Liver (tissue), 9 donors: ENCODE data around the gene SLC25A33. TPM values are rescaled to one million over a fixed set of nuclear protein-coding genes. Genes with fewer than 3 reads are reported as not detected.

Source experiments
- DNase-seq: peaks from one replicate; pipeline ENCODE4 v3.0.0-alpha.2; 2017; ENCODE audit warnings: low spot score
- H3K27ac ChIP-seq, 2 donors: one replicate each; pipeline ENCODE4 v1.7.0; 2013; ENCODE audit warnings: inconsistent platforms in 2 of 2, low read length in 2 of 2, control low read depth in 1 of 2, low read depth in 1 of 2, mild to moderate bottlenecking in 1 of 2
- H3K27me3 ChIP-seq, 4 donors: one replicate each; pipeline versions ENCODE4 v1.6.1 to v1.7.0; 2013; ENCODE audit warnings: low read length in 3 of 4, inconsistent platforms in 1 of 4, mild to moderate bottlenecking in 1 of 4, moderate library complexity in 1 of 4; ENCODE audit not compliant: control insufficient read depth in 4 of 4, insufficient read depth in 4 of 4
- H3K36me3 ChIP-seq, 4 donors: one replicate each; pipeline versions ENCODE4 v1.6.1 to v1.7.0; 2013; ENCODE audit warnings: low read length in 3 of 4, mild to moderate bottlenecking in 3 of 4, low read depth in 1 of 4, moderate library complexity in 1 of 4; ENCODE audit not compliant: control insufficient read depth in 4 of 4, insufficient read depth in 3 of 4
- H3K4me1 ChIP-seq, 4 donors: one replicate each; pipeline versions ENCODE4 v1.6.1 to v1.7.0; 2013; ENCODE audit warnings: low read length in 3 of 4, mild to moderate bottlenecking in 3 of 4, moderate library complexity in 1 of 4; ENCODE audit not compliant: control insufficient read depth in 4 of 4, insufficient read depth in 4 of 4
- H3K4me3 ChIP-seq, 3 donors: one replicate each; pipeline versions ENCODE4 v1.6.1 to v1.7.0; 2013; ENCODE audit warnings: low read length in 3 of 3, control low read depth in 1 of 3, low read depth in 1 of 3, mild to moderate bottlenecking in 1 of 3
- H3K9ac ChIP-seq, 2 donors: one replicate each; pipeline ENCODE4 v1.7.0; 2013; ENCODE audit warnings: low read length in 2 of 2, mild to moderate bottlenecking in 2 of 2, moderate library complexity in 2 of 2, control low read depth in 1 of 2, low read depth in 1 of 2
- H3K9me3 ChIP-seq, 4 donors: one replicate each; pipeline versions ENCODE4 v1.6.1 to v1.7.0; 2013; ENCODE audit warnings: low read length in 3 of 4; ENCODE audit not compliant: control insufficient read depth in 4 of 4
- CTCF ChIP-seq: fragments of 150-350 bp; IDR thresholded peaks from 2 replicates; pipeline ENCODE4 v1.5.1; 2017; ENCODE audit warnings: improper control_type of control experiment, low read depth, low read length; ENCODE audit not compliant: missing input control
- EGR1 ChIP-seq, 2 donors: IDR thresholded peaks; 2 replicates each; pipeline ENCODE4 v1.6.1; 2016 to 2018; ENCODE audit warnings: antibody characterized with exemption in 2 of 2, low read depth in 2 of 2
- FOXA1 ChIP-seq: IDR thresholded peaks from 2 replicates; pipeline ENCODE4 v1.6.1; 2016; ENCODE audit warnings: antibody characterized with exemption
- FOXA2 ChIP-seq: IDR thresholded peaks from 2 replicates; pipeline ENCODE4 v1.6.1; 2016; ENCODE audit warnings: antibody characterized with exemption
- GABPA ChIP-seq, 2 donors: IDR thresholded peaks in 1 of 2; conservative IDR thresholded peaks in 1 of 2; 2 replicates each; pipeline ENCODE4 v1.6.1; 2016; ENCODE audit warnings: antibody characterized with exemption in 2 of 2, mild to moderate bottlenecking in 1 of 2, moderate library complexity in 1 of 2
- HNF4A ChIP-seq, 2 donors: conservative IDR thresholded peaks; 2 replicates each; pipeline ENCODE4 v1.6.1; 2016; ENCODE audit warnings: antibody characterized with exemption in 2 of 2, mild to moderate bottlenecking in 2 of 2
- HNF4G ChIP-seq: IDR thresholded peaks from 2 replicates; pipeline ENCODE4 v1.6.1; 2016; ENCODE audit warnings: antibody characterized with exemption
- JUND ChIP-seq, 2 donors: IDR thresholded peaks; 2 replicates each; pipeline ENCODE4 v1.6.1; 2016; ENCODE audit warnings: antibody characterized with exemption in 2 of 2
- MAX ChIP-seq: IDR thresholded peaks from 2 replicates; pipeline ENCODE4 v1.6.1; 2016; ENCODE audit warnings: antibody characterized with exemption
- NR2F2 ChIP-seq: IDR thresholded peaks from 2 replicates; pipeline ENCODE4 v1.6.1; 2016; ENCODE audit warnings: antibody characterized with exemption
- RAD21 ChIP-seq, 2 donors: IDR thresholded peaks; 2 replicates each; pipeline ENCODE4 v1.6.1; 2016; ENCODE audit warnings: antibody characterized with exemption in 2 of 2, mild to moderate bottlenecking in 2 of 2
- REST ChIP-seq: IDR thresholded peaks from 2 replicates; pipeline ENCODE4 v1.6.1; 2016; ENCODE audit warnings: antibody characterized with exemption, mild to moderate bottlenecking
- RXRA ChIP-seq, 2 donors: IDR thresholded peaks; 2 replicates each; pipeline ENCODE4 v1.6.1; 2017 to 2018; ENCODE audit warnings: antibody characterized with exemption in 2 of 2, mild to moderate bottlenecking in 1 of 2
- SP1 ChIP-seq: IDR thresholded peaks from 2 replicates; pipeline ENCODE4 v1.6.1; 2018; ENCODE audit warnings: antibody characterized with exemption, mild to moderate bottlenecking
- TAF1 ChIP-seq: conservative IDR thresholded peaks from 2 replicates; pipeline ENCODE4 v1.6.1; 2016; ENCODE audit warnings: antibody characterized with exemption, mild to moderate bottlenecking
- YY1 ChIP-seq: IDR thresholded peaks from 2 replicates; pipeline ENCODE4 v1.6.1; 2016; ENCODE audit warnings: antibody characterized with exemption, mild to moderate bottlenecking
- WGBS: extraction: QIAGEN DNeasy Blood & Tissue Kit; methylation state at CpG from one replicate; pipeline ENCODE4 v1.1.7; 2013; 5-methylcytosine and 5-hydroxymethylcytosine counted together
- polyA plus RNA-seq, 2 donors: library from polyadenylated mRNA; stranded (reverse) in 1 of 2; unstranded in 1 of 2; fragments of 200-250 nt in 1 of 2; fragments of >200 nt in 1 of 2; fragmentation: Nextera tagmentation in 1 of 2; extraction: Ambion mirVana in 1 of 2; gene quantifications; one replicate each; pipeline versions ENCODE4 v1.2.1 to v1.2.3, GENCODE V29; 2013 to 2015
- total RNA-seq, 2 donors: library from RNA; depleted of rRNA; stranded (reverse); fragments of >200 nt; gene quantifications; one replicate each; pipeline ENCODE4 v1.2.3, GENCODE V29; 2014
- TF ChIP-seq, protein P1 (sequence below): IDR thresholded peaks from 2 replicates; pipeline ENCODE4 v1.6.1; 2016; ENCODE audit warnings: antibody characterized with exemption
- TF ChIP-seq, protein P2 (sequence below): IDR thresholded peaks from 2 replicates; pipeline ENCODE4 v1.6.1; 2016; ENCODE audit warnings: antibody characterized with exemption
- donor health status: healthy.
- donor health status: healthy.
- donor health status: healthy.
- donor health status: healthy.
- donor health status: healthy.

The SLC25A33 gene
- total and polyA plus RNA-seq, 4 donors = 6.9 to 19.1 (median 10.7) TPM

DNA sequence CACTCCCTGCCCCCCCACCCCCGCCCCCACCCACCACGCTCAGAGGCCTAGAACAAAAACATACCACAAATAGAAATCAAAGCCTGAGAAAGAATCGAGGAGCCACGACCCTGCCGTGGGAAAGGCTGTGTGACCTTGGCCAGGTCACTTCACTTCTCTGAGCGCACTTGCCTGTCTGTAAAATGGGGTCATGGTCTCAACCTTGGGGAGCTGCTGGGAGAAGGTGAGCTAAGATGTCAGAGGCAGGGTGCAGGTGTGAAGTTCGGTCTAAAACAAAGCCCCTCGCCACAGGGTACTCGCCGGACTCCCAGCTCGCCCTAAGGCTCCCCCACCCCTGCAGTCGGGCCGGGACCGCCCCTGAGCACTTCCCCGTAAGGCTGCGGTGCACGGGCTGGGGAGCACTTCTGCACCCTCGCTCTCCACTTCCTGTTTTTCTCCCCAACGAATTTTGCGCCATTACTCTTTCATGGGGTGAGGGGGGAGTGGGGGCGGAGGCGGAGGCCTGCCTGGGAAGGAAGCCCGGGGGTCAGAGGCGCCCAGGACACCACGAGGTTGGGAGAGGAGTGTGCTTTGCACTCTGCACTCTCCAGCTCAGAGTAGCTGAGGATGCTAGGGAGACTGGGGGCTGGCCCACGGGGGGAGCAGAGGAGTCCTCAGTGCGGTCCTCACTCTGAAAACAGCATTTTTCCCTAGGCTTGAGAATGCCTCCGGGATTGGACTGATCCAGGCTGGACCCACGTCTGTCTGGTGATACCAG is 90.4 kb downstream of the SLC25A33 start:
- no peak for DNase-seq
- H3K36me3 ChIP-seq = no peaks in the 10 kb centered on the region
- H3K4me1 ChIP-seq = peaks cover 0 to 5% (median 2%) of the 10 kb centered on the region in 4 donors
- H3K27me3 ChIP-seq = no peaks in the 10 kb centered on the region
- H3K27ac ChIP-seq = peak overlapping the region in 1 of 2 donors; percentile 10
- 47% methylated on average over 29 of the region's 29 CpGs for WGBS
- no peak overlapping the region for H3K9ac ChIP-seq
- H3K9me3 ChIP-seq = no peaks in the 10 kb centered on the region
- no peak for TF ChIP-seq JUND (IDR thresholded peaks at IDR 0.05)
- TF ChIP-seq NR2F2 = no peak
- TF ChIP-seq TAF1 = no peak
- TF ChIP-seq CTCF = no peak
- no peak for TF ChIP-seq EGR1 (IDR thresholded peaks at IDR 0.05; ENCODE audit: low read depth in 2 of 2)
- H3K4me3 ChIP-seq = peak overlapping the region in 1 of 3 donors; percentile 6

DNA sequence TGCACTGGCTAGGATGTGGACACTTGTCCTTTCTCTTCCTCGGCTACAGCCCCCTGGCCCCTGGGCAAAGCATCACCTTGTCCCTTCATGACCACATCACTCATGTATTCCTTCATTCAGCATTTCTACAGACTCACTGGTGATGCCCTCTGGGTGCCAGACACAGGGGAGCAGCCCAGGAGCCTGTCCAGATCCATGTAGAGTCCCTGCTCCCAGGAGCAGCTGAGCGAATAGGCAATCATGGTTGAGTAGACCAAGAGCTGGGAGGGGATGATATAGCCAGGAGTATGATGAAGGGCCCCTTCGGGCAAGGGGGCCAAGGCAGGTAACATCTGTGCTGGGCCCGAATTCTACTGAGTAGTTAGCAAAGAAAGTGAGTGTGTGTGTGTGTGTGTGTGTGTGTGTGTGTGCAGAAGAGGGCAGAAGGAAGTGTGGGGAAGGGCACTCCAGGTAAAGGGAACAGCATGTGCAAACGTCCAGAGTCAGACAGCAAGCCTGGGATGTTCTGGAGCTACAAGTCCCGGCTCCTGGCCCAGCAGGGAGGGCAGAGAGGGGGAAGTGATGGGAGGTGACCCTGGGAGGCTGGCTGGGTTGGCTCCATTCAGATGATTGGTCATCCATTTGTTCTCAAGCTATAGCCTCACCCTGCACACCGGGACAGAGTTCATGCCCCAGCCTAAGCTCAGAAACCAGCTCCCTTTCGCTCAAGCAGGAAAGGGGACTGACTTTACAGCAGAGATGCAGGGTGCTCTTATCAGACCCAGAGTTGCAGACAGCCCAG is 91.3 kb downstream of the SLC25A33 start:
- Histone ChIP-seq H3K4me1 (peaks cover 0 to 5% (median 2%) of the 10 kb centered on the region in 4 donors), H3K4me3 (peak overlapping the region in 1 of 3 donors; percentile 6), H3K9ac (no peak overlapping the region), H3K36me3 (no peaks in the 10 kb centered on the region), H3K27ac (peak overlapping the region; percentile 3 to 10), H3K27me3 (no peaks in the 10 kb centered on the region), H3K9me3 (no peaks in the 10 kb centered on the region)
- DNase-seq = no peak
- TF ChIP-seq FOXA2 (no peak), JUND (IDR thresholded peaks at IDR 0.05) (no peak), GABPA (IDR thresholded peaks at IDR 0.05 in 1 of 2, conservative IDR thresholded peaks at IDR 0.05 in 1 of 2) (no peak), NR2F2 (no peak), MAX (no peak), TAF1 (no peak), REST (no peak), RAD21 (IDR thresholded peaks at IDR 0.05) (no peak), EGR1 (IDR thresholded peaks at IDR 0.05; ENCODE audit: low read depth in 2 of 2) (no peak), YY1 (no peak), FOXA1 (no peak), SP1 (no peak), CTCF (no peak), RXRA (IDR thresholded peaks at IDR 0.05) (no peak), HNF4G (no peak), HNF4A (conservative IDR thresholded peaks at IDR 0.05) (no peak)
- TF ChIP-seq, protein P1, sequence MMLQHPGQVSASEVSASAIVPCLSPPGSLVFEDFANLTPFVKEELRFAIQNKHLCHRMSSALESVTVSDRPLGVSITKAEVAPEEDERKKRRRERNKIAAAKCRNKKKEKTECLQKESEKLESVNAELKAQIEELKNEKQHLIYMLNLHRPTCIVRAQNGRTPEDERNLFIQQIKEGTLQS = no peak
- TF ChIP-seq, protein P2, sequence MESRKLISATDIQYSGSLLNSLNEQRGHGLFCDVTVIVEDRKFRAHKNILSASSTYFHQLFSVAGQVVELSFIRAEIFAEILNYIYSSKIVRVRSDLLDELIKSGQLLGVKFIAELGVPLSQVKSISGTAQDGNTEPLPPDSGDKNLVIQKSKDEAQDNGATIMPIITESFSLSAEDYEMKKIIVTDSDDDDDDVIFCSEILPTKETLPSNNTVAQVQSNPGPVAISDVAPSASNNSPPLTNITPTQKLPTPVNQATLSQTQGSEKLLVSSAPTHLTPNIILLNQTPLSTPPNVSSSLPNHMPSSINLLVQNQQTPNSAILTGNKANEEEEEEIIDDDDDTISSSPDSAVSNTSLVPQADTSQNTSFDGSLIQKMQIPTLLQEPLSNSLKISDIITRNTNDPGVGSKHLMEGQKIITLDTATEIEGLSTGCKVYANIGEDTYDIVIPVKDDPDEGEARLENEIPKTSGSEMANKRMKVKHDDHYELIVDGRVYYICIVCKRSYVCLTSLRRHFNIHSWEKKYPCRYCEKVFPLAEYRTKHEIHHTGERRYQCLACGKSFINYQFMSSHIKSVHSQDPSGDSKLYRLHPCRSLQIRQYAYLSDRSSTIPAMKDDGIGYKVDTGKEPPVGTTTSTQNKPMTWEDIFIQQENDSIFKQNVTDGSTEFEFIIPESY = no peak
- 71% methylated on average over 8 of the region's 8 CpGs for WGBS
